ENCODE results near the gene TEX36.
"Not testable (repeated sequence)": the region's sequence is repeated elsewhere in the genome, so short reads cannot be mapped to it uniquely, and the experiment has no call there.

TEX36 gene

GRCh38 chr10:125629758-125630376 lies 53.1 kb downstream of the TEX36 start:
- DNase-seq = no peak

- DNase-seq = no peak
Measured at GRCh38 chr10:125628104-125629049, 54.6 kb downstream of the TEX36 start.

DNA sequence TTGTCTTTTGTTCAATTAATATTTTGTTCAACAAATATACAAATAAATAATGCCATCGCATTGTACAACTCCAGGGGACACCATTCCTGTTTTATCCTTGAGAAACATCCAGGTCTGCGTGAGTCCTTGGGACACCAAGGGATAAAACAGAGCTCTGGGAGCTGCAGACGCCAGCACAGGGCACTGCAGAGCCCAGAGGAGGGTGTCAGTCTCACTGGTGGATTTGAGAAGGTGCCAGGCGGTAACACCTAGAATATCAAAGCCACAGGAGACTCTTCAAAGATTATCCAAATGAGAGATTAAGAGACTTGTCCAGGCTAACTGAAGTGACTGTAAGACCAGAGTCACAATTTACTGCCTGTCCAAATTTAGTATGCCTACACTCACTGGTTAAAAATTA lies 55.3 kb downstream of the TEX36 start:
- DNase-seq = no peak

GRCh38 chr10:125626671-125627070 lies 56.3 kb downstream of the TEX36 start:
- no peak for DNase-seq

DNA sequence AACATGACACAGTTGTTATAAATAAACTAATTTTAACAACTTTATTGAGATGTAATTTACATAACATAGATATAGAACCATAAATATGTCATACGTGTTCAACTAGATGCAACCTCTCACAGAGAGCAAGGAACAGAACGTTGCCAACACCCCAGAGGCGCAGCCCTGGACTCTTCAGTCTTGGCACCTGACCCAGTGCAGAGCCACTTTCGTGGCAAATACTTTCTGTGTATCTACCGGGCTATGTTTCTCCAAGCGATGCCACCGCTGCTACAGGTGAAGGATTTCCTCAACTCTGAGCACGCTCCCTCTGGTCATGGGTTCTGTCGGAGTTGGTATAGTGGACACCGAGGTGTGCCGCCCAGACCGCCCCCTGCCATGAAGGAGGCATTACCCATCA lies 57.4 kb downstream of the TEX36 start:
- DNase-seq = no peak

- DNase-seq = no peak
Measured at GRCh38 chr10:125624800-125625199, 58.2 kb downstream of the TEX36 start.

DNA sequence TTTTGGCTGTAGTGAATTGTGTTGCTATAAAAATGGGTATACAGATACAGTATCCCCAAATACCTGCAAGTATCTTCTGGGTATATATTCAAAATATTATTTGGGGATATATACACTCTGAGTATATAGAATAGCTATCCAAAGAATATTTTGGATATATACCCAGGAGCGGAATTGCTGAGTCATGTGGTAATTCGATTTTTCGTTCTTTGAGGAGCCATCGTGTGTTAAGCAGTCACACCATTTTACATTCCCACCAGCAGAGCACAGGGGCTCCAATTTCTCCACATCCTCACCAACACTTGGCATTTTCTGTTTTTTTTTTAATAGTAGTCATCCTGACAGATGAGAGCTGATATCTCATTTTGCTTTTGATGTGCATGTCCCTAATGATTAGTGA lies 61.9 kb downstream of the TEX36 start:
- no peak for DNase-seq

GRCh38 chr10:125620401-125620800 lies 62.6 kb downstream of the TEX36 start:
- no peak for DNase-seq

- not testable (repeated sequence) for DNase-seq
Measured at GRCh38 chr10:125613062-125613461, 69.9 kb downstream of the TEX36 start.

GRCh38 chr10:125611756-125612155 lies 71.2 kb downstream of the TEX36 start:
- no peak for DNase-seq

- DNase-seq = no peak
Measured at GRCh38 chr10:125611216-125611615, 71.7 kb downstream of the TEX36 start.

- no peak for DNase-seq
Measured at GRCh38 chr10:125609859-125610258, 73.1 kb downstream of the TEX36 start.

GRCh38 chr10:125608474-125608873 lies 74.5 kb downstream of the TEX36 start:
- no peak for DNase-seq

GRCh38 chr10:125607689-125608290 lies 75.2 kb downstream of the TEX36 start:
- DNase-seq = no peak

DNA sequence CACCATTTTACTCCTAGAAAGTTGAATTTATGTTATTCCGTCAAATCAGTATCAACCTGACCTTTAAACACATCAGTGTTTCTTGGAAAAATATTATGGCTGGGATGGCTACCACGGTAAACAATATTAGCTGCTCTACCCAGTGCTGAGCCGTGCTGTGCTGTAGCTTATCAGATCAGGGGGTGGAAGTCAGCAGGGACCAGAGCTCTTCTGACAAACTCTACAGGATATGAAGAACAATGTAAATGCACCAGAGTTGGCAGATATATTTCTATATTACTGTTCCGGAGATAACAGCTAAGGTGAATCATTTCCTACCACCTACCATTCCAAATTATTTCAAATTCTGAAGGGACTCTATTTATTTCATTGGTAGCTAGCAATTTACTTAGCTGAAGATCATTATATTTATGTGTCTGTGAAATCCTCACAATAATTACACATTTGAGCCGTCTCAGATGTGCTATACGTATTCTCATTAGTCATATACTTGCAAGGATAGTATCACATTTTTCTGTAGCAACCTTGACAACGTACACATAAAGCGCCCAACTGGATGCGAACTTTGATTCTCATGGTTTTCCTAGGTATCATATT lies 76.5 kb downstream of the TEX36 start:
- no peak for DNase-seq
